ENCODE measurements around the gene WASHC2C.
"Not testable (repeated sequence)": the region's sequence is repeated elsewhere in the genome, so short reads cannot be mapped to it uniquely, and the experiment has no call there.

The WASHC2C gene

GRCh38 chr10:45771757-45772461, 44.8 kb downstream of the WASHC2C start:
- DNase-seq (ENCODE audit: low read depth), result not testable (repeated sequence)

- not testable (repeated sequence) for DNase-seq (ENCODE audit: low read depth)
These were observed 59.2 kb downstream of the WASHC2C start for GRCh38 chr10:45786217-45786616.

GRCh38 chr10:45787212-45787741, 60.2 kb downstream of the WASHC2C start:
- DNase-seq (ENCODE audit: low read depth), result not testable (repeated sequence)

- DNase-seq (ENCODE audit: low read depth), result not testable (repeated sequence)
These were observed 62.9 kb downstream of the WASHC2C start for GRCh38 chr10:45789991-45790390.

- not testable (repeated sequence) for DNase-seq (ENCODE audit: low read depth)
These were observed 63.8 kb downstream of the WASHC2C start for GRCh38 chr10:45790694-45791426.

GRCh38 chr10:45794761-45795160, 67.7 kb downstream of the WASHC2C start:
- not testable (repeated sequence) for DNase-seq (ENCODE audit: low read depth)

GRCh38 chr10:45803060-45804010, 76.3 kb downstream of the WASHC2C start:
- peak; percentile 50 for DNase-seq (ENCODE audit: low read depth)

GRCh38 chr10:45804996-45805395, 77.9 kb downstream of the WASHC2C start:
- DNase-seq (ENCODE audit: low read depth), result not testable (repeated sequence)

GRCh38 chr10:45809837-45810236, 82.8 kb downstream of the WASHC2C start:
- no peak for DNase-seq (ENCODE audit: low read depth)

GRCh38 chr10:45811075-45811474, 84.0 kb downstream of the WASHC2C start:
- DNase-seq (ENCODE audit: low read depth), result no peak

GRCh38 chr10:45812959-45813358, 85.9 kb downstream of the WASHC2C start:
- not testable (repeated sequence) for DNase-seq (ENCODE audit: low read depth)

- DNase-seq (ENCODE audit: low read depth), result not testable (repeated sequence)
These were observed 87.1 kb downstream of the WASHC2C start for GRCh38 chr10:45814146-45814545.

GRCh38 chr10:45817130-45817859, 90.2 kb downstream of the WASHC2C start:
- no peak for DNase-seq (ENCODE audit: low read depth)

- no peak for DNase-seq (ENCODE audit: low read depth)
These were observed 90.8 kb downstream of the WASHC2C start for GRCh38 chr10:45817912-45818311.

- no peak for DNase-seq (ENCODE audit: low read depth)
These were observed 92.5 kb downstream of the WASHC2C start for GRCh38 chr10:45819552-45819951.

- DNase-seq (ENCODE audit: low read depth), result peak; percentile 9
These were observed 93.2 kb downstream of the WASHC2C start for GRCh38 chr10:45820107-45820830.

GRCh38 chr10:45822918-45823317, 95.9 kb downstream of the WASHC2C start:
- DNase-seq (ENCODE audit: low read depth), result not testable (repeated sequence)

Measured in fibroblast of gingiva (primary cell).